Activated CD8-positive, alpha-beta memory T cell treated with anti-CD3 and anti-CD28 coated beads for 36 hours (primary cell): ENCODE measurements around the gene CUEDC1. TPM values are rescaled to one million over a fixed set of nuclear protein-coding genes. Genes with fewer than 3 reads are reported as not detected.
"Not testable (repeated sequence)": the region's sequence is repeated elsewhere in the genome, so short reads cannot be mapped to it uniquely, and the experiment has no call there.

Experiments
- CTCF ChIA-PET: fragments of 350-600 bp; sonication (Branson Sonifier 250); formaldehyde crosslinking; loops from one replicate; lab custom pipeline; 2021; ENCODE audit warnings: antibody characterized with exemption; lab: Charles Lee
- POLR2A ChIA-PET: fragments of 350-600 bp; sonication (Branson Sonifier 250); formaldehyde crosslinking; loops from one replicate; lab custom pipeline; 2021; ENCODE audit warnings: antibody characterized with exemption; lab: Charles Lee
- total RNA-seq, 2 experiments: library from RNA; stranded (reverse); gene quantifications; one replicate each; pipeline ENCODE4 v1.2.3, GENCODE V29; 2021

The CUEDC1 gene
- total RNA-seq, 2 experiments from 2014 or later = 0.30 TPM; not detected in 1

DNA sequence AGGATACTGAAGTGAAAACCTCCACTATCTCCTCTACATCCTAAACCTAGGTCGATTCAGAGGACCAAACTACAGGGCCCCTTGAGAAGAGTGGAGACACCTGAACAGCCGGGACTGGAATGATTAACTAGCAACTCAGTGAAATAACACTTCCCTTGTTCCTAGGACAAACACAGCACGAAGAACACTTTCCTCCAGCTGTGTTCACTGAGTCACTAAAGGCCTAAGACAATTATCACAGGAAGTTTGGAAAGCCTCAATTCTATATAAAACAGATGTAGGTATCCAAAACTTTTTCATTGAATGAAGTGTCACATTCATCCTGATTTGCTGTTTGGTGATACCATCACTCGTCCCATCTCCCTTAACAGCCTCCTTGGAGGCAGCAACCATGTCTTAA, 15.5 kb upstream of the CUEDC1 start:
- CTCF ChIA-PET = no interaction called here
- POLR2A ChIA-PET = no interaction called here

DNA sequence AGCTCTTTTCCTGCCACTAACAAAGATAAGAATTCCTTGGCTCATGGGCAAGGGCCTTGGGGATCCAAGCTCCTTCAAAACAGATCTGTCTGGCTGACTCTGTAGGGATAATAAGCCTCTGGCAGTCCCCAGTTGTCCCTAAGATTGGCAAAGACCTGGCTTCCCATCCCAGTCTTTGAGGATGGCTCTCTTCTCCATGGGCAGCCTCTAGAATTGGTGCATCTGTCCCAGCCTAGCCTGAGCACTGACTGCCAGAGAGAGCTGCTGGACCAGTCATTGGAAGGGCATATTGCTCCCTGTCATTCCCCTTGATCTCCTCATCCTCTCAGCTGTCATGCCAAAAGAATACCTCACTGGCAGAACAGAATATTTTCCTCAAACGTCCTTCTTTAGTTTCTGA, 13.2 kb upstream of the CUEDC1 start:
- ChIA-PET POLR2A (no interaction called here), CTCF (no interaction called here)

DNA sequence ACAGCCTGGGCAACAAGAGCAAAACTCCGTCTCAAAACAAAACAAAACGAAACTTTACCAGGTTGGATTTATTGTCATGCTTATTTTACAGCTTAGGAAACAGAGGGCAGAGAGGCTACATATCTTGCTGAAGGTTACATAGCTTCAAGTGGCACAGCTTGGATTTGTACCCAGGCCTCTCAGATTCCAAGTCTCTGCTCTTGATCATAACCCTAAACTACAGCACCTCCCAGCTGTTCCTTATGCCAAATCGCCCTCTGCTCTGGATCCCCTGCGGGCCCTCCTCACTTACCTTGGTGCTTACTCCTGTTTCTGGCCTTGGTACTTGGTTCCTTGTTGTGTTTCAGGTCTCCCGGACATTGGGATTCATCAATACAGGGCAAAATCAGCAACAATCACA, 11.7 kb upstream of the CUEDC1 start:
- POLR2A ChIA-PET = no interaction called here
- CTCF ChIA-PET = no interaction called here

DNA sequence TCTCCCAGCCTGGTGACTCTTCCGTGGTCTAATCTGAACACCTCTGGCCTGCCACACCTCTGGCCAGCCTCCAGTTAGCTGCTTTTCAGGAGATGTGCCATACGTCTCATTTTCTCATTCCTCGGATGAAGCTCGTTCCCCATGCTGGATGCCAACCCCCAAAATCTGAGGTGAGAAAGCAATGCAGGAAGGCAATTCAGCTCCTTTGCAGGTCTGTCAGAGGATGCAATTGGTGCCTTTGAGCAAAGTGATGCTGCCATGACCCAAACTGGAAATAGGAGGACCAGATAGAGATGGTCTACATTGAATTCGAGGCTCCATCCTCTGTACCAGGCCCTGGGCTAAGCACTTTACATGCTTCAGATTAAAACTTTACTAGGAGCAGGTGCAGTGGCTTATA, 11.0 kb upstream of the CUEDC1 start:
- POLR2A ChIA-PET = no interaction called here
- CTCF ChIA-PET = interaction anchor here (1.4 kb wide), 1 partner anchor 74 kb away, joined by 3 read pairs; no protein-coding TSS in a partner anchor

DNA sequence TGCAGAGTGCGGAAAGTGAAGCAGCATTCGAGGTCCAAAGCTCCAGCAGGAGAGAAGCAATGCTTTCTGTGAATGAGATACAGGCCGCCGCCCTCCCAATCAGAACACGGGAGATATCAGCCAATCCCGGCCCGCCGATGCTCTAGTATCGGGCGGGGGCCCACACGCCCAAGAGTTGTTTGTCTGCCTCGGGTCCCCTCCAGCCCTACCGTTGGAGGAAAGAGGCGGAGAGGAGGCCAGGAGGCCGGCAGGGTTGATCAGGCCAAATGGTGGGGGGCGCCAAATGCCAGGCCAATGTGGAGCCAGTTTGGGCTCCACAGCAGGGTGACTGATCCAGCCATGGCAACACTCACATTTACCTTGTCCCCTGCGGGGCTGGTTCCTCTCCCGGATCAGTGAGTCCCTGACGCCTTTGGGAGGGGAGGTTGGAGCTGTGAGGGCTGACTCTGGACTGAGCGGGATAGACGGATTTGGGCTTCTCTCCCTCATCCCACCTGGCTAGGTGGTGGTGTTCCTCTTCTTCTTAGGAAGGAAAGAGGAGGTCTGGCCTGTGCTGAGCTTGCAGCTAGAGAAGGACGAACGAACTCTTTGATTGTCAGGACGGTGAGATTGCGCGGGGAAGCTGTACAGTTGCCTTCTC, 10.4 kb upstream of the CUEDC1 start:
- ChIA-PET CTCF (interaction anchor here (1.4 kb wide), 1 partner anchor 73 kb away, joined by 3 read pairs; no protein-coding TSS in a partner anchor), POLR2A (no interaction called here)

DNA sequence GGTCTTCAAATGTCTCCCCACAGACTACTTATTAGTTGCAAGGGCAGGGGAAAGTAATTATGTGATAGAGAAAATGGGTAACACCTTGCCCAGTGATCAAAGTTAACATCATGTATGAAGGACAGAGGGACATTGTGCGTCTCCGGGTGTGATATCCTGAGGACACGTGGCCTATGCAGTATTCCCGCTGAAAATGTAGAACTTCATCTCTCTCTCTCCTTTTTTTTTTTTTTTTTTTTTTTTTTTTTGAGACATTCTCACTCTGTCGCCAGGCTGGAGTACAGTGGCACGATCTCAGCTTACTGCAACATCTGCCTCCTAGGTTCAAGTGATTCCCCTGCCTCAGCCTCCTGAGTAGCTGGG, 7.9 kb upstream of the CUEDC1 start:
- POLR2A ChIA-PET = no interaction called here
- CTCF ChIA-PET = no interaction called here

DNA sequence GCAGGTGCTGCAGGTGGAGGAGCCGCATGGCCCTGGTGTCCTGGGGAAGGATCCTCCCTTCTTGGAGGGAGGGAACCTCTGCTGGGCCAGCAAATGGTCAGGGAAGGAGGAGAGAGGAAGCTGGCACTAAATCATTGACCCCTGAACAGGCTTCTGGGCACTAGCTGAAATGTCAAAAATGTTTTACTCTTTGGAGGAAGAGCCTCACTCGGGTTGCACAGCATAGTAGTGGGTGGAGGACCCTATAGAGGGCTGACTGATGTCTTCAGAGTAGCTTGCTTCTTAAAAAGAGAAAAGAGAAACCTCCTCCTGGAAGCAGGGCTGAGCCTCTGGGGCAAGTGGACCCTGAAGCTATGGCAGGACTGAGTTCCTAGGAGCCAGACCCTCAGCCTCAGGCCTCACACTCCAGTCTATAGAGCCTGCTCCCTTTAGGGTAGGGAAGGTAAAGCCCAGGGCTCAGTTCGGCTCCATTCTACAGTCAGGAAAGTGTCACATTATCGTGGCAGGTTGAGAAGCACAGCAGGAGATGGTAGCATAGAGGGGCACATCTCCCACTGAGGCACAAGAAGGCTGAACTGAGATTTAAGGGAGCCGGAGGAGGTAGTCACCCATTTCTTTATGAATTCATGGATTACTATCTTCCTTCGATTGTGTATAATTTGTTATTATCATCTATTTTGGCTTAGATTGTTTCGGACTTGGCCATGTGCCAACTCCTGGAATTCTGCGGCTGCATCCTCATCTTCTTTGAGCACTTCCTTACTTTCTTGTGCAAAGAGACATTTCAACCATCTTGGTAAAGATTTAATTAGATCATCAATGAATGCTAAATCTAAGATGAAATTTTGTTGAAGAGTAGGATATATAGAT, 7.3 kb upstream of the CUEDC1 start:
- POLR2A ChIA-PET = no interaction called here

DNA sequence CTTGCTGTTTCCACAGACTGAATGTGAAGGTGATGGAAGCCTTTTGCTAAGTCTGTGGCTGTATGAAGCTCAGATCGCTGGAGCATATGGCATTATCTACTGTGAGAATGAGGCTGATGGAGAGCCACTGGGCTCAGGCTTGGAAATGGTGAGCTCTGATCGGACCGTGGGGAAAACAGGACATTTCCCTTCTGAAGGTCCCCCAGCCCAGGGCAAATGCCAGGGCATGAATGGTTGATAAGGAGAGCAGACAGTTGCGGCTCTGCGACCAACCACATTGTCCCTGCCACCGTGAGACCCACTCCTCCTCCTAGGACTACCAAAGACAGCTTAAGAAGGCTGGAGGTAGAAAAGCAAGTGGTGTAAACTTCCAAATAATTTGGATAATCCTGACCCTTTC, 4.7 kb upstream of the CUEDC1 start:
- ChIA-PET CTCF (interaction anchor here (1.5 to 1.8 kb wide), 2 partner anchors 67 to 103 kb away, joined by 3 to 6 read pairs; no protein-coding TSS in a partner anchor), POLR2A (no interaction called here)

More for the DNA sequence above, 7.3 kb upstream of the CUEDC1 start:
- CTCF ChIA-PET = no interaction called here

DNA sequence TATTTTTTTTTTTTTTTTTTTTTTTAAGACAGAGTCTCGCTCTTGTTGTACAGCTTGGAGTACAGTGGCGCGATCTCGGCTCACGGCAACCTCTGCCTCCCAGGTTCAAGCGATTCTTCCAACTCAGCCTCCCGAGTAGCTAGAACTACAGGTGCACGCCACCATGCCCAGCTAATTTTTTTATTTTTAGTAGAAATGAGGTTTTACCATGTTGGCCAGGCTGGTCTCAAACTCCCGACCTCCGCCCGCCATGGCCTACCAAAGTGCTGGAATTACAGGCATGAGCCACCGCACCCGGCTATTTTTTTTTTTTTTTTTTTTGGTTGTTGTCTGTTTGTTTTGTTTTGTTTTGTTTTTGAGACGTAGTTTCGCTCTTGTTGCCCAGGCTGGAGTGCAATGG, 3.2 kb upstream of the CUEDC1 start:
- CTCF ChIA-PET, POLR2A ChIA-PET: not testable (repeated sequence)

DNA sequence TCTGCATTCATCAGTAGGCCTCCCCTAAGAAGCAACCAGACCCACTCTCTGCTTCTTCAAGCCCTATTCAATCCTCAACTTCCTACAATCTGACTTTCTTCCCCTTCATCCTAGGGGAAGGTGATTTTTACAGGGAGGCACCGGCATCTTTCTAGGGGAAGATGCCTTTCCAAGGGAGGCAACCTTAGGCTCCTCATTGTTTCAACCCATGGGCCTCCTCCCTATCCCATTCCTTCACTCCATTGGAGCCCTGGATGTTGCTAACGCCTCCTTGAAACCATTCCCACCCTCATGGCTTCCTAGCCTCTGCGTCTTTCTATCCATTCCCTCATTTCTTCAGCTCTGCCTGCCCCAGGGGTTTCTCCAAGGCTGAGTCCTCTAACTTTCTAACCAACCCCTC, 2.7 kb upstream of the CUEDC1 start:
- ChIA-PET POLR2A (no interaction called here), CTCF (no interaction called here)

DNA sequence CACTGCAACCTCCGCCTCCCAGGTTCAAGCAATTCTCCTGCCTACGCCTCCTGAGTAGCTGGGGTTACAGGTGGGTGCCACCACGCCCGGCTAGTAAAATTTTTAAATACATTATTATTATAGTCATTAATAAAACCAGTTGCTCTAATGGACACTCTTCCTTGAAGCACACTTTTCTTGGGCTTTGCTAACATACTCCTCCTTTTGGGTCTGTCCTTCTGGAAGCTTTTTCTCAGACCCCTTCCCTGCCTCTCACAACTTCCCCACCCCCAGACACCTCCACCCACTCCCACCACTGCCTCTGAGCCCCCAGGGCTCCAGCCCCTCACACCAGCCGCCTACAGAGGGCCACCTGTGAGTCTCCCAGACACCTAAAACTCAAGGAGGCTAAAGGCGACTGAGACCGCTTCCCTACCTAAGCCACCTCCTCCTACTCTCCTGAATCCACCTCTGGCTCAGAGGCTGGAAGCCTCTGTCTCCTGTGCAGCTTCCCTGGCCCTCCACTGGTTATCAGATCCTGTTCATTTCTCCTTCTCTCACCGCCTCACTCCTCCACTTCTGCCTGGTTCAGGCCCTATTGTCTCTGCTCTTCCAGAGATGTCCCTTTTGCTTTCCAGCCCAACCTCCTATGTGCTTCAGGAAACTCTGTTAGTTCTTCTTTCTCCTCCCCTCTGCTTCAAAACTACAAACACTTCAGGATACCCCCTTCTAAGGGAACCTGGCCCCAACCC, 2.1 kb upstream of the CUEDC1 start:
- POLR2A ChIA-PET = no interaction called here
- CTCF ChIA-PET = no interaction called here

DNA sequence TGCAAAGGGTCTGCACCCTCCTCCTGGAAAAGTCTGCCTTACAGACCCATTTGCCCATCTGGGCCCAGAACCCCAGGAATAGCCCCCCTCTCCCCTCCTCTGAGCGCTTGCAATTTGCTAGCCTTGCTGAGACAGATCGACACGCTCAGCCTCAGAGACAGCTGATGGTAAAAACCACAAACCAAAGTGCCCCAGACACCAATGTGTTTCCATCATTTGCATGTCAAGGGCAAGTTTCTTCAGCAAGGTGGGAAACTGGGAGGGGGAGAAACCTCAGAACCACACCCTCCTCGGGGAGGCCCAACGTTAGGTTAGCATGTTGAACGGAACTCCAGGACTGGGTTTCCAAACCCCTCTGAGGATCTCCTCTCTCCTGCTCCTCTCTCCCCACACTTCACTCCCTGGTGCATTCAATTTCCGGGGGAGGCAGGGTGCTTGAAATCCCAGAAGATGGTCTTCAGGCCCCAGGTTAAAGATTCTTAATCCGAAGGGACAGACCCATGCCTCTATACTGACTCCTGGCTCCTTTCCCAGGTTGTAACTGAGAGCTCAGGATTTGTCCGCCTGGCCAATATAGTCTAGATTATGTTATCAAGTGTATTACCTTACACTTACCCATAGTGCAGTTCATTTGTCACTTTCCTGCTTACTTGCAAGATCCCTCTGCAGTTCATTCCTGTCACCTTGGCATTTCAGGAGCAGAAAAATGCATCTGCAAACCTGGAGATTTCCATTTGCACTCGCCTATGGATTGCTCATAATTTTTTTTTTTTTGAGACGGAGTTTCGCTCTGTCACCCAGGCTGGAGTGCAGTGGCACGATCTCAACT, 1.3 kb upstream of the CUEDC1 start:
- ChIA-PET CTCF (interaction anchor here (0.5 to 1.1 kb wide), 5 partner anchors 9 to 87 kb away, joined by 3 to 7 read pairs (median 3); no protein-coding TSS in a partner anchor), POLR2A (interaction anchor here (0.8 to 1.2 kb wide), 2 partner anchors 32 to 33 kb away, joined by 3 to 4 read pairs; partner anchors contain the start of gene VEZF1)

DNA sequence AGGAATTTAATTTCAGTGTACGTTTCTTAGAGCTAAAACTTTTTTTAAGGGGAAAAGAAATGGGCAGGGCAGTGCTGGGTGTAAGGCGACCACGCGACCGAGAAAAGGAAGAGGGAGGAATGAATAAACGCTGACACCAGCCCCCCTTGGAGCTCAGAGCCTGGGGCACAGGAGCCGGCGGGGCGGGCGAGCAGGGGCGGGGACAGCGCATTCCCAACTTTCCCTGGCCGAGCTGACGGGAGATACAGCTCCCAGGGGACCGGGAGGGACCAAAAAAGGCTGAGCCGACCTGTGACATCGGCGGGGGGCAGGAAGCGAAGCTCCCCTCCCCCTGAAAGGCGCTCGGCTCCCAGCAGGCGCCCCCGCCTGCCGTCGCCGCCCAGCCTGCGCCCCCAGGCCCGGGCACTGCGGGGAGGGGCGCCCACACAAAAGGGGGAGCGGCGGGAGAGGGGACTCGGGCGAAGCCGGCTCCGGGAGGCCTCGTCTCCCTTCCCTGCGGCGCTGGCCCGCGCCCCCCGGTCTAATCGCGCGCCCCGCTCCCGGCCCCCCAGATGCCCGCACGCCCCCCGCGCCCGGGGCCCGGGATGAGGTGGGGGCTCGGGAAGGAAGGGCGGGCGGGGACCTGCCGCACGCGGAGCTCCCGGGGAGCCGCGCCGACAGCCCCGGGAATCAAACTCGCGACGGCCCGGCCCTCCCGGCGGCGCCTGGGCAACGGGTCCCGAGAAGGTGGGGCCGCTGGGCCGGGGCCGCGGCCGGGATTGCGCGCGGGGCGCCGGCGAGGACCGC, 622 bp downstream of the CUEDC1 start:
- ChIA-PET POLR2A (interaction anchor here (0.8 kb wide), 1 partner anchor 53 kb away, joined by 3 read pairs; the partner anchor contains the start of gene SRSF1), CTCF (interaction anchor here (0.7 to 1.8 kb wide), 2 partner anchors 46 to 62 kb away, joined by 3 to 9 read pairs; no protein-coding TSS in a partner anchor)

DNA sequence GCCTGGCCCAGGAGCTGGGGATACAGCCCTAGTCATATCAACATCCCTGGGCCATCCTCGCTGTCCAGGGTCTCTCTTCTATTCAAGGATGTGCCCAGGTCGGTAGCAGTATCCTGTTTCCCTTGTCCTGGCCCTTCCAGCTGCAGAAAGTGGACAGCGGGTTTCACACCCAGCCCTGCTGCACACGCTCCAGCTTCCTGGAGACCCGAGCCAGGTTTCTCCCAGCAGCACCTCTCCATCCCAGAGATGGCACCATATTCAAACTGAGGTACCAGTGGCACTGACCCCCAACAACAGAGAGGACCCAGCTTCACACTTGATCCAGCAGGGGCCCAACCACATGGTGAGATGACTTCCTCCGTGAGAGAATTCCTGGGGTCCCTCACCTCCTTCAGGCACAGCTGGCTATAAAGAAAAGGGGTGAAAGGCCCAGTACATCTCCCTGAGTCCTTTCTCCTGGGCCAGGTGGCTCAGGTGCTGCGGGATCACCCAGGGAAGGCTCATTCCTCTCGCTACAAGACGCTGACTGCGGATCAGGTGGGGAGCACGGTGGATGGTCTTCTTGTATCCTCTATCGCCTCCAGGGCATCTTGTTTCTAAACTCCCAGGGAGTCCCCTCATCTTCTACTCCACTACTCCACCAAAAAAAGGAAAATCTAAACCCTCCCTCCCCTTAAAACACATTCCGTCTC, 1.4 kb downstream of the CUEDC1 start:
- ChIA-PET CTCF (interaction anchor here (1.0 to 1.8 kb wide), 2 partner anchors 13 to 61 kb away, joined by 3 to 9 read pairs; no protein-coding TSS in a partner anchor), POLR2A (interaction anchor here (0.8 kb wide), 1 partner anchor 53 kb away, joined by 3 read pairs; the partner anchor contains the start of gene SRSF1)

DNA sequence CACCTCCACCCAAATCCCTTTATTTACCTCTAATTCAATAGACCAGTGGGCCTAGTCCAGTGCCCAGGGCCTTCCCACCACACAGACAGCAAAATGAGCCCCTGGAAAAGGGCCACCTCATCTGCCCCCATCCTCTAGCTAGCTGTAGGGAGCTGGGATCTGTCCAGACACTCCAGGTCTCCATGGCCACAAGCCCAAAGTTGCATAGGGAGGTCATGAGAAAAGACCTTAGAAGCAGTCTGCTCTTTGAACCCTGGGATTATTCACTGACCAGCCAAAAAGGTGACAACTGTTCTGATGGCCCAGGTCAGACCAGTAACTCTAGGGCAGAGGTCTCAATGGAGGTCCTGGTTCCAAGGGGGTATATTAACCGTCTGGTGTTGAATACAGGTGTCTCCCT, 2.0 kb downstream of the CUEDC1 start:
- CTCF ChIA-PET = interaction anchor here (1.0 kb wide), 1 partner anchor 12 kb away, joined by 3 read pairs; no protein-coding TSS in a partner anchor

DNA sequence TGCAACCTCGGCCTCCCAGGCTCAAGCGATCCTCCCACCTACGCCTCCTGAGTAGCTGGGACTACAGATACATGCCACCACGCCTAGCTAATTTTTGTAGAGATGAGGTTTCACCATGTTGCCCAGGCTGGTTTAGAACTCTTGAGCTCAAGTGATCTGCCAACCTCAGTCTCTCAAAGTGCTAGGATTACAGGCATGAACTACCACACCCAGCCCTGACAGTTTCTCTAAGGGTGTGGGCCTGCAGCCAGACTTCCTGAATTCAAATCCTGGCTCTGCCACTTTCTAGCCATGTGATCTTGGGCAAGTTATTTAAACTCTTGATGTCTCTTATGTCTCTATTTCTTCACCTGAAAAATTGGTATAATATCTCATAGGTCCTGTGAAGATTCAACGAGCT, 5.6 kb downstream of the CUEDC1 start:
- ChIA-PET POLR2A (interaction anchor here (1.0 kb wide), 1 partner anchor 39 kb away, joined by 5 read pairs; the partner anchor contains the start of gene VEZF1), CTCF (interaction anchor here (0.6 to 1.8 kb wide), 3 partner anchors 10 to 527 kb away, joined by 3 to 7 read pairs (median 4); no protein-coding TSS in a partner anchor)

More for the DNA sequence above, 2.0 kb downstream of the CUEDC1 start:
- POLR2A ChIA-PET = no interaction called here
